Gastrocnemius medialis (tissue), 4 donors: ENCODE data around the gene ALKBH6. TPM values are rescaled to one million over a fixed set of nuclear protein-coding genes. Genes with fewer than 3 reads are reported as not detected.
A peak's percentile ranks its signal among the peaks of the same experiment; 100 is the strongest.
"Not testable (repeated sequence)": the region's sequence is repeated elsewhere in the genome, so short reads cannot be mapped to it uniquely, and the experiment has no call there.

ENCODE experiments used
- ATAC-seq, 2 donors: fragments of 150-250 bp; one replicate each; pipeline ENCODE4 v1.9.1; 2016
- DNase-seq, 2 donors: peaks; one replicate each; pipeline ENCODE4 v3.0.0-alpha.2; 2019
- H3K27ac ChIP-seq, 4 donors: fragments of 200-600 bp; sonication (generic); 1 replicate in 1 of 4; 2 replicates in 3 of 4; pipeline ENCODE4 v1.5.1; 2016 to 2018; ENCODE audit warnings: mild to moderate bottlenecking in 2 of 4, moderate library complexity in 1 of 4
- H3K27me3 ChIP-seq, 3 donors: fragments of 200-600 bp; sonication (generic) in 2 of 3; 1 replicate in 1 of 3; 2 replicates in 2 of 3; pipeline versions ENCODE4 v1.5.1 to v1.6.0; 2016 to 2019; ENCODE audit warnings: mild to moderate bottlenecking in 1 of 3, moderate library complexity in 1 of 3
- H3K36me3 ChIP-seq, 2 donors: fragments of 200-600 bp; sonication (generic) in 1 of 2; one replicate each; pipeline ENCODE4 v1.5.1; 2017 to 2018
- H3K4me1 ChIP-seq, 2 donors: fragments of 200-600 bp; sonication (generic) in 1 of 2; one replicate each; pipeline ENCODE4 v1.5.1; 2016 to 2017; ENCODE audit warnings: mild to moderate bottlenecking in 2 of 2
- H3K4me3 ChIP-seq, 4 donors: fragments of 200-600 bp; sonication (generic) in 3 of 4; 1 replicate in 1 of 4; 2 replicates in 3 of 4; pipeline ENCODE4 v1.5.1; 2016 to 2019; ENCODE audit warnings: mild to moderate bottlenecking in 2 of 4
- H3K9me3 ChIP-seq, 3 donors: fragments of 200-600 bp; sonication (generic) in 2 of 3; 1 replicate in 1 of 3; 2 replicates in 2 of 3; pipeline ENCODE4 v1.5.1; 2016 to 2019
- POLR2A ChIP-seq, 2 donors: fragments of 450-650 bp; IDR thresholded peaks; one replicate each; pipeline ENCODE4 v1.6.1; 2017; ENCODE audit warnings: antibody characterized with exemption in 2 of 2, mild to moderate bottlenecking in 2 of 2, moderate library complexity in 2 of 2
- in situ Hi-C, 4 donors: fragments of 200-750 bp; cut with MboI; loops; one replicate each; pipeline versions ENCODE4 v1.15.0 to v1.8.0; 2017; ENCODE audit warnings: low sequenced_read_pairs in 4 of 4
- intact Hi-C: fragments of 100-400 bp; cut with DNase I; formaldehyde crosslinking; loops from one replicate; pipeline ENCODE4 v1.15.1; 2023; ENCODE audit warnings: low total_unique reads
- total RNA-seq, 4 donors: library from RNA; depleted of rRNA; stranded (reverse); fragments of >200 nt; gene quantifications; one replicate each; pipeline versions ENCODE4 v1.1.0 to v1.2.3, GENCODE V29; 2016
- TF ChIP-seq, protein P1 (sequence below), 5 experiments: fragments of 450-650 bp in 3 of 5; fragments of 200-600 bp in 2 of 5; sonication (generic) in 2 of 5; IDR thresholded peaks in 4 of 5; conservative IDR thresholded peaks in 1 of 5; 1 replicate in 4 of 5; 2 replicates in 1 of 5; pipeline ENCODE4 v1.5.1; 2016 to 2019; ENCODE audit warnings: antibody characterized with exemption in 5 of 5, mild to moderate bottlenecking in 3 of 5, moderate library complexity in 3 of 5

The ALKBH6 gene
- total RNA-seq, 4 donors from 2014 or later = 10.6 to 50.1 (median 19.0) TPM

DNA sequence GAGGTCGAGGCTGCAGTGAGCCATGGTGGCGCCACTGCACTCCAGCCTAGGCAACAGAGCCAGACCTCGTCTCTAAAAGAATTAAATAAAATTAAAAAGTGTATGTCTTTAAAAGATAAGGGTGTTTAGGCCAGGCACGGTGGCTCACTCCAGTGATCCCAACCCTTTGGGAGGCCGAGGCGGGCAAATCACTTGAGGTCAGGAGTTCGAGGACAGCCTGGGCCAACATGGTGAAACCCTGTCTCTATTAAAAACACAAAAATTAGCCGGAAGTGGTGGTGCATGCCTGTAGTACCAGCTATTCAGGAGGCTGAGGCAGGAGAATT lies 26.5 kb downstream of the ALKBH6 start:
- no peak for DNase-seq
- Histone ChIP-seq H3K4me1 (peaks cover 0 to 5% of the 10 kb centered on the region in 2 donors), H3K36me3 (no peaks in the 10 kb centered on the region), H3K9me3 (no peaks in the 10 kb centered on the region), H3K27me3 (peaks cover 19 to 39% (median 37%) of the 10 kb centered on the region in 3 donors), H3K4me3 (peak overlapping the region in 2 of 4 donors; percentile 25 to 33), H3K27ac (no peak overlapping the region)
- no peak for ATAC-seq
- in situ Hi-C loops (no loop called here), intact Hi-C loops (no loop called here)
- no peak for TF ChIP-seq POLR2A (IDR thresholded peaks at IDR 0.05)
- TF ChIP-seq, protein P1, sequence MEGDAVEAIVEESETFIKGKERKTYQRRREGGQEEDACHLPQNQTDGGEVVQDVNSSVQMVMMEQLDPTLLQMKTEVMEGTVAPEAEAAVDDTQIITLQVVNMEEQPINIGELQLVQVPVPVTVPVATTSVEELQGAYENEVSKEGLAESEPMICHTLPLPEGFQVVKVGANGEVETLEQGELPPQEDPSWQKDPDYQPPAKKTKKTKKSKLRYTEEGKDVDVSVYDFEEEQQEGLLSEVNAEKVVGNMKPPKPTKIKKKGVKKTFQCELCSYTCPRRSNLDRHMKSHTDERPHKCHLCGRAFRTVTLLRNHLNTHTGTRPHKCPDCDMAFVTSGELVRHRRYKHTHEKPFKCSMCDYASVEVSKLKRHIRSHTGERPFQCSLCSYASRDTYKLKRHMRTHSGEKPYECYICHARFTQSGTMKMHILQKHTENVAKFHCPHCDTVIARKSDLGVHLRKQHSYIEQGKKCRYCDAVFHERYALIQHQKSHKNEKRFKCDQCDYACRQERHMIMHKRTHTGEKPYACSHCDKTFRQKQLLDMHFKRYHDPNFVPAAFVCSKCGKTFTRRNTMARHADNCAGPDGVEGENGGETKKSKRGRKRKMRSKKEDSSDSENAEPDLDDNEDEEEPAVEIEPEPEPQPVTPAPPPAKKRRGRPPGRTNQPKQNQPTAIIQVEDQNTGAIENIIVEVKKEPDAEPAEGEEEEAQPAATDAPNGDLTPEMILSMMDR (IDR thresholded peaks at IDR 0.05 in 4 of 5, conservative IDR thresholded peaks at IDR 0.05 in 1 of 5) = no peak

DNA sequence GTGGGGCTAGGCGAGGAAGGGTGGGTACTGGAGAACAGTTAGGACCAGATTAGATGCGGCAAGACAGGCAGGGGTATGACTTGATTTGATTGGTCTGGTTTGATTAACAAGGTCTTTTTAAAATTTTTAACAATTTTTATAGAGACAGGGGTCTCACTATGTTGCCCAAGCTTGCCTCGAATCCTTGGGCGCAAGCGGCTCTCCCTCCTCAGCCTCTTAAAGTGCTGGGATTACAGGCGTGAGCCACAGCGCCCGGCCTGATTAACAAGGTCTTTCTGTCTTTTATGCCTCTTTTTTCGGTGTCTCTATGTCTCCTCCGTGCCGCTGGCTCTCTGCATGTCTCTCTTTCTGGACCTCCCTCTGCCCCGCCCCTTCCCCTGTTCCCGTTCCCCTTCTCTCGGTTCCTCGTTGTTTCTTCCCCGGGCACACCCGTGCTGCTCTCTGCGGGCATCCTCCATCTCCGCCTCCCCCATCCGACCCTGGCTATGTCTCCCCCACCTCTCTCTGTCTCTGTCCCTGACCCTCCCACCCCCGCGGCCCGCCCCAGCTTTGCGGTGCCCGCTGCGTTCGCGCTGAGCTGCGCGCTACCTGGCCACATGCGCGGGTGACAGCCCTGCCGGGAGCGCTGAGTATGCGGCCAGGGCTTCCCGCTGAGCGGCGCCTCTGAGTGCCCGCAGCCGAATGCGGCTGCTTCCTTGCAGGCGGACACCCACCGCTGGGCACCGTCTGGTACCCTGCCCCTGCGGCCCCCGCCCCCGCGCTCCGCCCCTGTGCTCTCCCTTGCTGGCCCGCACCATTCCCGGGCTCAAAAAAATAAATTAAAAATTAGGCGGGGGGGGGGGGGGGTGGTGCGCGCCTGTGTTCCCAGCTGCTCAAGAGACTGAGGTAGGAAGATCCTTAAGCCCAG lies 27.1 kb downstream of the ALKBH6 start:
- Histone ChIP-seq H3K4me3 (peak overlapping the region in 3 of 4 donors; percentile 5 to 33 (median 25)), H3K4me1 (peaks cover 0 to 5% of the 10 kb centered on the region in 2 donors), H3K27me3 (peaks cover 19 to 39% (median 37%) of the 10 kb centered on the region in 3 donors), H3K9me3 (no peaks in the 10 kb centered on the region), H3K36me3 (no peaks in the 10 kb centered on the region), H3K27ac (no peak overlapping the region)
- DNase-seq (no peak), ATAC-seq (no peak)
- TF ChIP-seq, protein P1 (IDR thresholded peaks at IDR 0.05 in 4 of 5, conservative IDR thresholded peaks at IDR 0.05 in 1 of 5) = no peak
- no peak for TF ChIP-seq POLR2A (IDR thresholded peaks at IDR 0.05)
- in situ Hi-C loops (no loop called here), intact Hi-C loops (no loop called here)

DNA sequence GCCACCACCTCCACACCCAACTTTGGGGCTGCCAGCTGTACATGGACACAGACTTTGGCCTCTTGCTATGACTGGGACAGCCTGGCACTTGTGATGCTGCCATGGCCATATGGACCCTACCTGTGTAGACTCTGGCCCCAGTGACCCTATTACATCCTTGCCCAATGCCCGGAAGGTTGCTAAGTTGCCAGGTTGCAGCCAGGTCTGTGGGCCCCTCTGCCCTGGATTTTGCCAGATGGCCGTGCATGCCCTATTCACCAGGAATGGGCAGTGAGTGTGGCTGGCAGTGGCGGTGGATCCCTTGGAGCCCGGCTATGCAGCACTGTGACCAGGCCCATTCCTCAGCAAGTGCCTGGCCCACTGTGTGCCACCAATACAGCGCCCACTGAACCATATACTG lies 27.9 kb downstream of the ALKBH6 start:
- Histone ChIP-seq H3K9me3 (no peaks in the 10 kb centered on the region), H3K27ac (no peak overlapping the region), H3K27me3 (peaks cover 19 to 39% (median 37%) of the 10 kb centered on the region in 3 donors), H3K36me3 (no peaks in the 10 kb centered on the region), H3K4me1 (peaks cover 0 to 5% of the 10 kb centered on the region in 2 donors), H3K4me3 (no peak overlapping the region)
- intact Hi-C loops (no loop called here), in situ Hi-C loops (no loop called here)
- DNase-seq (no peak), ATAC-seq (no peak)
- no peak for TF ChIP-seq POLR2A (IDR thresholded peaks at IDR 0.05)
- TF ChIP-seq, protein P1 (IDR thresholded peaks at IDR 0.05 in 4 of 5, conservative IDR thresholded peaks at IDR 0.05 in 1 of 5) = no peak

DNA sequence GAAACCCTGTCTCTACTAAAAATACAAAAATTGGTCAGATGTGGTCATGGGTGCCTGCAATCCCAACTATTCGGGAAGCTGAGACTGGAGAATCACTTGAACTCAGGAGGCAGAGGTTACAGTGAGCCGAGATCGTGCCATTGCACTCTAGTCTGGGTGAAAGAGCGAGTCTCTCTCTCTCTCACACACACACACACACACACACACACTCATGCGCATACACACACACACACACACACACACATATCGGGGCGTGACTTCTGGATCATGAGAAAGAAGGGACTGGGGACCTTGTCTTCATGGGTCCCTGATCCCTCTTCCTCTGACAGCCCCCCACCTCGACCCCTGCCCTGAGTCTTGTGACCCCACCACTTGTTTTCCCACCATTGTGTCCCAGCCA lies 30.8 kb downstream of the ALKBH6 start:
- H3K27me3 ChIP-seq = peaks cover 24 to 40% (median 34%) of the 10 kb centered on the region in 3 donors

DNA sequence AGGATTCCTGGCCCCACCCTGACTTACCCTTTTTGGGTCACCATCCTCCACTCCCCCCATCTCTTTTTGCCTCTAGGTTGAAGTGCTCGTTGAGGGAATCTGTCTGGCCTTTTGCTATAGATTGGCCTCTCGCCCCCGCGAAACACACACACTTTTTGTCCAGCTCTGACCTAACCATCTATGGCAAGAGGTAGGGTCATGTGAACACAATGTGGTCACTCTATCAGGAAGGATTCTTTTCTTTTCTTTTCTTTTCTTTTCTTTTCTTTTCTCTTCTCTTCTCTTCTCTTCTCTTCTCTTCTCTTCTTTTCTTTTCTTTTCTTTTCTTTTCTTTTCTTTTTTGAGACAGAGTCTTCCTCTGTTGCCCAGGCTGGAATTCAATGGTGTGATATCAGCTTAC lies 33.0 kb downstream of the ALKBH6 start:
- H3K9me3 ChIP-seq, H3K4me3 ChIP-seq, ATAC-seq, H3K27ac ChIP-seq, H3K4me1 ChIP-seq, intact Hi-C loops, in situ Hi-C loops, DNase-seq, H3K36me3 ChIP-seq: not testable (repeated sequence)
- peaks cover 6 to 23% (median 17%) of the 10 kb centered on the region in 3 donors for H3K27me3 ChIP-seq

More for the DNA sequence above, 30.8 kb downstream of the ALKBH6 start:
- TF ChIP-seq, protein P1 (IDR thresholded peaks at IDR 0.05 in 4 of 5, conservative IDR thresholded peaks at IDR 0.05 in 1 of 5) = no peak
- TF ChIP-seq POLR2A (IDR thresholded peaks at IDR 0.05) = no peak
- Histone ChIP-seq H3K9me3 (no peaks in the 10 kb centered on the region), H3K27ac (no peak overlapping the region), H3K4me1 (peaks cover 0 to 5% of the 10 kb centered on the region in 2 donors), H3K4me3 (no peak overlapping the region), H3K36me3 (no peaks in the 10 kb centered on the region)
- intact Hi-C loops = no loop called here
- no peak for DNase-seq
- in situ Hi-C loops = no loop called here
- no peak for ATAC-seq
